Heart right ventricle (tissue), 16 donors: ENCODE results near the gene UBALD2. TPM values are rescaled to one million over a fixed set of nuclear protein-coding genes. Genes with fewer than 3 reads are reported as not detected.

Experiments used
- ATAC-seq, 8 donors: fragments of 200-7000 bp; cut with Tn5 transposase; one replicate each; pipeline ENCODE4 v1.9.1; 2020; ENCODE audit warnings: mild to moderate bottlenecking in 8 of 8, moderate library complexity in 8 of 8, moderate number of reproducible peaks in 1 of 8
- DNase-seq, 2 donors: peaks; one replicate each; pipeline ENCODE4 v3.0.0-alpha.2; 2020
- H3K27ac ChIP-seq, 10 donors: fragments of 200-600 bp; sonication (generic) in 2 of 10; one replicate each; pipeline versions ENCODE4 v1.5.0 to v1.8.0; 2020 to 2022; ENCODE audit warnings: mild to moderate bottlenecking in 3 of 10
- H3K27me3 ChIP-seq, 7 donors: fragments of 200-600 bp; one replicate each; pipeline ENCODE4 v1.8.0; 2021 to 2022; ENCODE audit warnings: mild to moderate bottlenecking in 2 of 7
- H3K36me3 ChIP-seq, 9 donors: fragments of 200-600 bp; sonication (generic) in 1 of 9; one replicate each; pipeline versions ENCODE4 v1.5.0 to v1.8.0; 2020 to 2022; ENCODE audit warnings: mild to moderate bottlenecking in 2 of 9
- H3K4me1 ChIP-seq, 9 donors: fragments of 200-600 bp; sonication (generic) in 1 of 9; one replicate each; pipeline versions ENCODE4 v1.5.0 to v1.8.0; 2020 to 2022; ENCODE audit warnings: mild to moderate bottlenecking in 4 of 9
- H3K4me3 ChIP-seq, 10 donors: fragments of 200-600 bp; sonication (generic) in 2 of 10; one replicate each; pipeline versions ENCODE4 v1.5.0 to v1.8.0; 2020 to 2022; ENCODE audit warnings: mild to moderate bottlenecking in 7 of 10, moderate library complexity in 2 of 10
- H3K9me3 ChIP-seq, 11 donors: fragments of 200-600 bp in 10 of 11; sonication (generic) in 2 of 11; one replicate each; pipeline versions ENCODE4 v1.5.0 to v1.8.0; 2013 to 2022; ENCODE audit warnings: mild to moderate bottlenecking in 2 of 11, control low read depth in 1 of 11, moderate library complexity in 1 of 11
- CTCF ChIP-seq, 9 donors: fragments of 200-600 bp; sonication (generic) in 2 of 9; IDR thresholded peaks; one replicate each; pipeline versions ENCODE4 v1.5.0 to v1.8.0; 2021 to 2022; ENCODE audit warnings: antibody characterized with exemption in 9 of 9, mild to moderate bottlenecking in 5 of 9, moderate library complexity in 1 of 9
- WGBS, 2 donors: extraction: QIAGEN DNeasy Blood & Tissue Kit; methylation state at CpG; one replicate each; pipeline ENCODE4 v1.1.7; 2013; ENCODE audit warnings: inconsistent platforms in 1 of 2; 5-methylcytosine and 5-hydroxymethylcytosine counted together
- intact Hi-C, 10 donors: fragments of 100-400 bp; cut with DNase I; formaldehyde crosslinking; loops; one replicate each; pipeline versions ENCODE4 v1.11.1 to v1.14.2; 2022
- polyA plus RNA-seq, 2 donors: library from polyadenylated mRNA; stranded (reverse); fragments of 200-250 nt; gene quantifications; one replicate each; pipeline ENCODE4 v1.2.3, GENCODE V29; 2013
- total RNA-seq, 10 donors: library from RNA; stranded (reverse); fragmentation: NEBNext Ultra II Directional in 3 of 10; extraction: Animal tissue kit (Norgen Biotek cat#: 25700) in 3 of 10; gene quantifications; one replicate each; pipeline versions ENCODE4 v1.2.1 to v1.2.4, GENCODE V29; 2021 to 2023
- donor health status: Arrhythmogenic right ventricular cardiomyopathy.
- donor health status: ischemic (EF 13 %, LVEDD 7.1; RV severe dilation, severe dysfunction).
- donor health status: healthy with polysubstance abuse.
- donor health status: DM: no; HTN: yes; CAD: no.
- donor health status: DM: no; HTN: no; CAD: no.
- donor health status: ischemic (EF 25% LVEDD 6.9; RV normal size, moderate dysfunction).
- donor health status: ischemic (EF 25% LVEDD 5.7; RV mildly dilated, moderate dysfunction).
- donor health status: healthy.
- donor health status: DM: yes; HTN: yes; CAD: no.
- donor health status: Ischemic cardiomyopathy.
- donor health status: ischemic (EF 35%, LVEDD 5.7; RV mildly dilated, moderate dysfunction).
- donor health status: nonischemic (EF 11% LVEDD 7.7; RV severe dilation, severe dysfunction).
- donor health status: DM: yes; HTN: yes; CAD: no.
- donor health status: PGD.
- donor health status: ischemic (EF 29% LVEDD 5.4; RV normal size, mild dysfunction).
- donor health status: nonischemic (EF 23%, LVEDD 6.1; RV moderate dilation, normal function).

Gene UBALD2
- total and polyA plus RNA-seq, 12 donors, result 13.3 to 50.7 (median 26.5) TPM

- ATAC-seq (peak; percentile 84 to 96 (median 92)), DNase-seq (peak; percentile 86 to 90)
- 54% methylated on average over 28 of the region's 28 CpGs for WGBS, 2 donors
- Histone ChIP-seq H3K27ac (no peak overlapping the region), H3K27me3 (no peaks in the 10 kb centered on the region), H3K4me1 (peaks cover 0 to 24% (median 8%) of the 10 kb centered on the region in 9 donors), H3K9me3 (no peaks in the 10 kb centered on the region), H3K36me3 (no peaks in the 10 kb centered on the region), H3K4me3 (peak overlapping the region in 1 of 10 donors; percentile 19)
- TF ChIP-seq CTCF (IDR thresholded peaks at IDR 0.05), result peak; percentile 96 to 99 (median 99)
- intact Hi-C loops, result loop anchor here (1.0 to 10.0 kb wide), 10 partner anchors 37 to 264 kb away; partner anchors contain the start of gene RNF157 (in 1 of the 10)
Observed at GRCh38 chr17:76278952-76279741, 14.0 kb downstream of the UBALD2 start.

GRCh38 chr17:76279742-76280287 lies 14.7 kb downstream of the UBALD2 start:
- no peak overlapping the region for H3K27ac ChIP-seq

GRCh38 chr17:76280650-76281049 lies 15.5 kb downstream of the UBALD2 start:
- no peak for DNase-seq
- Histone ChIP-seq H3K9me3 (no peaks in the 10 kb centered on the region), H3K36me3 (no peaks in the 10 kb centered on the region), H3K27me3 (no peaks in the 10 kb centered on the region), H3K4me1 (peaks cover 0 to 20% (median 5%) of the 10 kb centered on the region in 9 donors), H3K27ac (no peak overlapping the region), H3K4me3 (no peak overlapping the region)
- WGBS, 2 donors, result 95 to 96% methylated on average over 15 of the region's 15 CpGs
- intact Hi-C loops, result loop anchor here in 3 of 10 donors (1.0 to 2.0 kb wide), 2 partner anchors 160 kb away; no protein-coding TSS in a partner anchor
- no peak for ATAC-seq
- TF ChIP-seq CTCF (IDR thresholded peaks at IDR 0.05), result no peak

More at GRCh38 chr17:76279742-76280287, 14.7 kb downstream of the UBALD2 start:
- Histone ChIP-seq H3K4me3 (peak overlapping the region in 1 of 10 donors; percentile 19), H3K4me1 (peaks cover 0 to 23% (median 5%) of the 10 kb centered on the region in 9 donors), H3K27me3 (no peaks in the 10 kb centered on the region), H3K36me3 (no peaks in the 10 kb centered on the region), H3K9me3 (no peaks in the 10 kb centered on the region)
- no peak for ATAC-seq
- DNase-seq, result no peak
- intact Hi-C loops, result loop anchor here (1.0 to 10.0 kb wide), 11 partner anchors 38 to 265 kb away; partner anchors contain the start of gene RNF157 (in 1 of the 10)
- peak in 4 of 9 donors; percentile 1 to 30 (median 2) for TF ChIP-seq CTCF (IDR thresholded peaks at IDR 0.05)
- WGBS, 2 donors, result 86 to 89% methylated on average over 15 of the region's 15 CpGs

GRCh38 chr17:76281573-76282371 lies 16.6 kb downstream of the UBALD2 start:
- H3K9me3 ChIP-seq, result no peaks in the 10 kb centered on the region
- TF ChIP-seq CTCF (IDR thresholded peaks at IDR 0.05), result no peak
- no peaks in the 10 kb centered on the region for H3K36me3 ChIP-seq
- H3K27ac ChIP-seq, result no peak overlapping the region
- ATAC-seq (peak in 5 of 8 donors; percentile 19 to 74 (median 41)), DNase-seq (no peak)
- peaks cover 0 to 20% (median 5%) of the 10 kb centered on the region in 9 donors for H3K4me1 ChIP-seq
- 81 to 85% methylated on average over 23 of the region's 23 CpGs for WGBS, 2 donors
- H3K4me3 ChIP-seq, result no peak overlapping the region
- H3K27me3 ChIP-seq, result no peaks in the 10 kb centered on the region
- intact Hi-C loops, result loop anchor here in 2 of 10 donors (2.0 kb wide), 1 partner anchor 161 kb away; no protein-coding TSS in a partner anchor
